HG02610 (cell line): ENCODE results near the gene ZFP1.
"Not testable (repeated sequence)": the region's sequence is repeated elsewhere in the genome, so short reads cannot be mapped to it uniquely, and the experiment has no call there.

Experiments used
- ATAC-seq: cut with Tn5 transposase; IDR thresholded peaks from one replicate; pipeline ENCODE4 v1.9.1; 2021; ENCODE audit warnings: mild to moderate bottlenecking, moderate library complexity; ENCODE audit not compliant: unreplicated experiment

The ZFP1 gene

GRCh38 chr16:75203096-75203495, 54.8 kb downstream of the ZFP1 start:
- ATAC-seq = no peak

GRCh38 chr16:75203667-75204409, 55.5 kb downstream of the ZFP1 start:
- ATAC-seq = no peak

- no peak for ATAC-seq
Observed at GRCh38 chr16:75204410-75204758, 56.1 kb downstream of the ZFP1 start.

GRCh38 chr16:75204905-75205304, 56.6 kb downstream of the ZFP1 start:
- ATAC-seq = not testable (repeated sequence)

GRCh38 chr16:75205438-75205837, 57.1 kb downstream of the ZFP1 start:
- not testable (repeated sequence) for ATAC-seq

- ATAC-seq = not testable (repeated sequence)
Observed at GRCh38 chr16:75205961-75206748, 57.8 kb downstream of the ZFP1 start.

GRCh38 chr16:75206749-75207451, 58.6 kb downstream of the ZFP1 start, which contains the start of gene CTRB2:
Gene CTRB2 (minus strand): TSS chr16:75207161. CDS start chr16:75207141, 20 bp downstream.
- ATAC-seq = no peak

GRCh38 chr16:75207831-75208230, 59.5 kb downstream of the ZFP1 start:
- ATAC-seq = no peak

GRCh38 chr16:75208242-75208825, 60.0 kb downstream of the ZFP1 start:
- ATAC-seq = no peak

- ATAC-seq = no peak
Observed at GRCh38 chr16:75208861-75209505, 60.7 kb downstream of the ZFP1 start.

GRCh38 chr16:75209514-75209913, 61.2 kb downstream of the ZFP1 start:
- ATAC-seq = not testable (repeated sequence)

GRCh38 chr16:75209944-75210343, 61.6 kb downstream of the ZFP1 start:
- no peak for ATAC-seq

GRCh38 chr16:75211286-75211685, 63.0 kb downstream of the ZFP1 start:
- not testable (repeated sequence) for ATAC-seq

GRCh38 chr16:75216127-75216526, 67.8 kb downstream of the ZFP1 start:
- no peak for ATAC-seq

GRCh38 chr16:75216576-75216975, 68.3 kb downstream of the ZFP1 start:
- ATAC-seq = no peak

GRCh38 chr16:75217389-75217851, 69.1 kb downstream of the ZFP1 start:
- ATAC-seq = no peak

GRCh38 chr16:75218256-75219076, 70.1 kb downstream of the ZFP1 start, which contains the start of gene CTRB1:
Gene CTRB1 (plus strand): TSS chr16:75218988. CDS start chr16:75219008, 20 bp downstream.
- peak; percentile 70 for ATAC-seq

GRCh38 chr16:75219088-75219487, 70.8 kb downstream of the ZFP1 start:
- no peak for ATAC-seq

GRCh38 chr16:75219838-75220237, 71.5 kb downstream of the ZFP1 start:
- no peak for ATAC-seq
